ENCODE data around the gene NFASC.

- TF ChIP-seq CTCF (conservative IDR thresholded peaks at IDR 0.05; ENCODE audit: low read length) (no peak), EZH2phosphoT487 (IDR thresholded peaks at IDR 0.05; ENCODE audit: borderline replicate concordance, low read depth, low read length) (no peak)
Measured at GRCh38 chr1:204848579-204848978, 22.1 kb upstream of the NFASC start.
